Activated CD8-positive, alpha-beta memory T cell treated with anti-CD3 and anti-CD28 coated beads for 48 hours (primary cell): ENCODE results near the gene ADI1.

ENCODE experiments used
- DNase-seq, 3 experiments: peaks; one replicate each; pipeline ENCODE4 v3.0.0-alpha.2; 2020; ENCODE audit warnings: low read depth in 2 of 3, low spot score in 2 of 3

ADI1 gene

GRCh38 chr2:3519255-3520205 is at the start of gene ADI1:
ADI1 (minus strand) TSS chr2:3519531; CDS start chr2:3519487, 44 bp downstream.
- peak; percentile 59 to 64 (median 61) for DNase-seq

GRCh38 chr2:3566806-3567205 is 47.5 kb upstream of the ADI1 start:
- DNase-seq, result no peak

- no peak for DNase-seq
Observed at GRCh38 chr2:3565117-3565516, 45.8 kb upstream of the ADI1 start.

GRCh38 chr2:3563521-3563976 is 44.2 kb upstream of the ADI1 start:
- DNase-seq, result no peak

- peak; percentile 98 to 99 (median 99) for DNase-seq
Observed at GRCh38 chr2:3558205-3559014, 39.1 kb upstream of the ADI1 start, which contains the start of gene RNASEH1. RNASEH1 (minus strand) TSS chr2:3558333; CDS start chr2:3558260, 73 bp downstream.

GRCh38 chr2:3557639-3558204 is 38.4 kb upstream of the ADI1 start:
- no peak for DNase-seq

GRCh38 chr2:3553946-3554345 is 34.6 kb upstream of the ADI1 start:
- DNase-seq, result no peak

GRCh38 chr2:3547915-3548314 is 28.6 kb upstream of the ADI1 start:
- no peak for DNase-seq

GRCh38 chr2:3545788-3546478 is 26.6 kb upstream of the ADI1 start:
- no peak for DNase-seq

GRCh38 chr2:3543023-3543683 is 23.8 kb upstream of the ADI1 start:
- no peak for DNase-seq

- DNase-seq, result no peak
Observed at GRCh38 chr2:3542107-3542506, 22.8 kb upstream of the ADI1 start.

GRCh38 chr2:3539836-3540235 is 20.5 kb upstream of the ADI1 start:
- DNase-seq, result no peak

- DNase-seq, result no peak
Observed at GRCh38 chr2:3536682-3537632, 17.6 kb upstream of the ADI1 start.

GRCh38 chr2:3535794-3536681 is 16.7 kb upstream of the ADI1 start:
- no peak for DNase-seq

- no peak for DNase-seq
Observed at GRCh38 chr2:3535467-3535793, 16.1 kb upstream of the ADI1 start.

- no peak for DNase-seq
Observed at GRCh38 chr2:3534251-3534814, 15.0 kb upstream of the ADI1 start.

GRCh38 chr2:3533836-3534235 is 14.5 kb upstream of the ADI1 start:
- no peak for DNase-seq

GRCh38 chr2:3532941-3533340 is 13.6 kb upstream of the ADI1 start:
- no peak for DNase-seq
